NCI-H1436 (cell line): Measurements from ENCODE around the gene EDA.
"Not testable (repeated sequence)": the region's sequence is repeated elsewhere in the genome, so short reads cannot be mapped to it uniquely, and the experiment has no call there.

Experiments used
- DNase-seq: peaks from one replicate; lab custom pipeline; 2025; lab: John Stamatoyannopoulos, UW

Gene EDA

DNA sequence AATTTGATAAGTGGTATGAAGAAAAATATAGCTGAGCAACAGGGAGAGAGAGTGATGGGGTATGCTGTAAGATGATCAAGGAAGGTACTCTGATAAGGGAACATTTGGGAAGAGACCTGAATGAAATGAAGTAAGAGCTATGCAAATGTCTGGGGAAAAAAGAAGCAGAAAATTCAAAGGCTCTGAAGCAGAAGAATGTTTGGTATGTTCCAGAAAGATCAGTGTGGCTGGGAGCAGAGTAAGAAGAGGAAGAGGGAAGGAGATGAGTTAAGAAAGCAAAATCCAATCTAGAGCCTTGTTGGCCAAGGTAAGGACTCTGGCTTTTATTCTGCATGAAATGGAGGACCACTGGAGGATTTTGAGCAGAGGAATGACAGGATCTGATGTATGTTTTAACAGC is 343.8 kb downstream of the EDA start:
- no peak for DNase-seq

GRCh38 chrX:69961365-69962072 is 345.6 kb downstream of the EDA start:
- no peak for DNase-seq

GRCh38 chrX:69968950-69969349 is 353.0 kb downstream of the EDA start:
- no peak for DNase-seq

DNA sequence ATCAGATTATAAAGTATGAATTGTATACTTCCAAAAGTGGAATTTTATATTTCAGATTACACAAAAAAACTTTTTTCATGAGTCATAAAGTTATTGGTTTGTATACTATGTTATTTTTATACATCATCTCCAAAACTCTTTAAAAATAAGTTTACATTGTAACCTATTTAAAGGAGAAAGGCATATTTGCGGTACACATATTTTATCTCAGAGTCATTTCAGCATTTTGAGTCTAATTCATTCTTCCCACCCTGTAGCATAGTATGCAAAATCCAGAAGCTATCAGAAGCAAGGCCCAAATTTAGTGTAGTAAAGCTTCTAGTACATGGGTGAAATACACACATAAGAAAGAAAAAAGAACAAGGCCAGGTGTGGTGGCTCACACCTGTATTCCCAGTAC is 353.5 kb downstream of the EDA start:
- DNase-seq, result no peak

DNA sequence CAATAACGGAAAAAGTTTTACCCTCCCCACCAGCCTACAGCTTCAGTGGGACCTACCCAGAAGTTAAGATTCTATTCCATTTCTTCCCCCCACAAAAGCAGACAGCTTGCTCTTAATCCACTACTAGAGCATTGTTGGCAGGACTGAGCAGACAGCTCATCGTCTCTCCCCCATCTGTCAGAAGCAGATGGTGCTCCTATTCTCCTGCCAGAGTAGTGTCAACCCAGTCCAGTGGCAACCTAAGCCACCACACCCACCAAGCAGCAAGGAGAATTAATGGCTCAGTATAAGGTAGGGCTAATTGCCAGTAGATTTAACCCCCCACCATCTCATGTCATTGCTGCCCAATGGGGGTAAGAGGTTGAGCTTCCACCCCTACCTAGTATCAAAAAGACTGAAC is 371.8 kb downstream of the EDA start:
- no peak for DNase-seq

DNA sequence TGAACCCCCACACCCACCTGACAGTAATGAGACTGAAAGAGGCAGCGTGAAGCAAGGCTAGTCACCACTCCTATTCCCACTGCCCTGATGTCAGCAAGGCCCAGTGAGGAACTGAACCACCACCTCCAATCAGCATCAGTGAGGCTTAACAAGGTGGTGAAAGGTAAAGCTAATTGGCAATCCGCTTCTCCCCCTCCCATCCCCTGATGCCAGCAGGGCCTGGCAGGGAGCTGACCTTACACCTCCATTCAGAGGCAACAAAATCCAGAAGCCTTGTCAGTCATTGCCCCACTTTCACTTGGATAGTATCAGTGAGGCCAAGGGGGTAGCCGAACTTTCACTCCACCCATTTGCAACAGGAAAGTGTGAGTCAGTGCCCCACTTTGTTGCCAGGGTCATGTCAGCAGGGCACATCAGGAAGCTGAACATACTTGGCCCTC is 373.1 kb downstream of the EDA start:
- no peak for DNase-seq

- no peak for DNase-seq
Measured at GRCh38 chrX:69991685-69992084, 375.8 kb downstream of the EDA start.

GRCh38 chrX:69993494-69993893 is 377.6 kb downstream of the EDA start:
- DNase-seq, result no peak

DNA sequence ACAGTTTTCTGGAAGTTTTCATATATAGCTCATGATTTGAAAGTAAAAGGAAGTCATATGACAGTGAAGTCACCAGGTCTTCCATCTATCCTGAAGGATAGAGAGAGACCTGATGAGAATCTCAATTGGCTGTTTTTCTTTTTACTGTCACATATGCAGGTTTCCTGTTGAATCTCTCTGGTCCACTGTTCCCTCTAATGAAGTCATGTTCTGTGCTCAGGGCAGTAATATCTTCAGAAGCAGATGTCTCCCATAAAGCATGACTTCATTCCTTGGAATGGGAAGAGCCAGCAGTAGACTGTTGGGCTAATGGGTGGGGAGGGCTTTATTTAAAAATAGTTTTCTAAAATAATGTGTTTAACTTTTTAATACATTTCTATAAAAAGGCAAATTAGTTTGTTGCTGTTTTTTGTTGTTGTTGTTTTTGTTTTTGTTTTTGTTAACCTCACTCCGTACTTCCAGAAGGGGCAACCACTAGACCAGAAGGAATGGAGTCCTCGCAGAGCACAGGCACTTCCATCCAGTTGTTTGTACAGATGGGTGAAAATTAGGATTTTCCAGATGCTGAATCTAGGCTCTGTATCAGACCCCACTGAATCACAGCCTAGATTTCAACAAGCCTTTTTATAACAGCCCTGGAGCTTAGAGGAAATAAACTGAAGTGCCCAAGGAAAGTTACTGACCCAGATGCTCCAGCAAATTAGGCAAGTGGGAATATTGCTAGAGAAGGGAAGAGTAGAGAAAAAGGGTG is 379.6 kb downstream of the EDA start:
- DNase-seq, result no peak

GRCh38 chrX:69996113-69996468 is 380.2 kb downstream of the EDA start:
- no peak for DNase-seq

DNA sequence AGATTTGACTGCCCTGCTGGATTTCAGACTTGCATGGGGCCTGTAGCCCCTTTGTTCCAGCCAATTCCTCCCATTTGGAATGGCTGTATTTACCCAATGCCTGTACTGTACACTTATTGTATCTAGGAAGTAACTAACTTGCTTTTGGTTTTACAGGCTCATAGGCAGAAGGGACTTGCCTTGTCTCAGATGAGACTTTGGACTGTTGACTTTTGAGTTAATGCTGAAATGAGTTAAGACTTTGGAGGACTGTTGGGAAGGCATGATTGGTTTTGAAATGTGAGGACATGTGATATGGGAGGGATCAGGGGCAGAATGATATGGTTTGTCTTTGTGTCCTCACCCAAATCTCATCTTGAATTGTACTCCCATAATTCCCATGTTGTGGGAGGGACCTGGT is 382.4 kb downstream of the EDA start:
- DNase-seq, result not testable (repeated sequence)

- no peak for DNase-seq
Measured at GRCh38 chrX:70001269-70001668, 385.4 kb downstream of the EDA start.

GRCh38 chrX:70001708-70002341 is 385.9 kb downstream of the EDA start:
- no peak for DNase-seq

DNA sequence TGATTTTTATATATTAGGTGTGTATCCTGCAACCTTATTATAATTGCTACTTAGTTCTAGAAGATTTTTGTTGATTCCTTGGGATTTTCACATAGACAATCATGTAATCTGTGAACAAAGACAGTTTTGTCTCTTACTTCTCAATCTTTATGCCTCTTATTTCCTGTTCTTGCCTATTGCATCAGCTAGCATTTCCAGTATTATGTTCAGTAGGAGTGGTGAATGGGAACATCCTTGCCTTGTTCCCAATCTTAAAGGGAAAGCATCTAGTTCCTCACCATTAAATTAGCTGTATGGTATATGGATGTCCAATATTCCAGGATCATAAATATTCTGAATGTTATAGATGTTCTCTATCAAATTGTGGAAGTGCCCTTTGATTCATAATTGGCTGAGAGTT is 392.0 kb downstream of the EDA start:
- no peak for DNase-seq

GRCh38 chrX:70009049-70009448 is 393.1 kb downstream of the EDA start:
- DNase-seq, result no peak

DNA sequence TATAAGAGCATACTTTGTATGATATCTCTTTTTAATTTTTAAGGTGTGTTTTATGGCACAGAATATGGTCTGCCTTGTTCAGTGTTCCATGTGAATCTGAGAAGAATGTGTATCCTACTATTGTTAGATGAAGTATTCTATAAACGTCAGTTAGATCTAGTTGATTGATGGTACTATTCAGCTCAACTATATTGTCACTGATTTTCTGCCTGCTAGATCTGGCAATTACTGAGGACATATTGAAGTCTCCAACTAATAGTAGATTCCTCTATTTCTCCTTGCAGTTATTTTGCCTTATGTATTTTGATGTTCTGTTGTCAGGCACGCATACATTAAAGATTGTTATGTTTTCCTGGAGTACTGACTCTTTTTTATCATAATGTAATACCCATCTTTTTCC is 394.1 kb downstream of the EDA start:
- no peak for DNase-seq

DNA sequence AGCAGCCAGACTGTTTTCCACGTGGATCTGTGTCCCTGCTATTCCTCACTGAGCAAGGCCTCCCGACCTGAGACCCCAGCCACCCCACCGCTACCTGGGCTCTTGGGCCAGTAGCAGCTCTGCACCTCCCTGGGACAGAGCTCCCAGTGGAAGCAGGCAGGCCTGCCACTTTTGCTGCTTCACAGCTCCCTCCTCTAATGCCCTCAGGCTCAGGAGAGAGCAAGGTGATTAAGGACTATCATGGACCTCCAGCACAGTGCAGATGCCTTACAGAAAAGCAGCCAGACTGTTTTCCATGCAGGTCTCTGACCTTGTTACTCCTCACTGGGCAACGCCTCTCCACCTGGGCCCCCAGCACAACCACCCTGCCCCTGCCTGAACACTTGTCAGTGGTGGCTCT is 396.8 kb downstream of the EDA start:
- no peak for DNase-seq

DNA sequence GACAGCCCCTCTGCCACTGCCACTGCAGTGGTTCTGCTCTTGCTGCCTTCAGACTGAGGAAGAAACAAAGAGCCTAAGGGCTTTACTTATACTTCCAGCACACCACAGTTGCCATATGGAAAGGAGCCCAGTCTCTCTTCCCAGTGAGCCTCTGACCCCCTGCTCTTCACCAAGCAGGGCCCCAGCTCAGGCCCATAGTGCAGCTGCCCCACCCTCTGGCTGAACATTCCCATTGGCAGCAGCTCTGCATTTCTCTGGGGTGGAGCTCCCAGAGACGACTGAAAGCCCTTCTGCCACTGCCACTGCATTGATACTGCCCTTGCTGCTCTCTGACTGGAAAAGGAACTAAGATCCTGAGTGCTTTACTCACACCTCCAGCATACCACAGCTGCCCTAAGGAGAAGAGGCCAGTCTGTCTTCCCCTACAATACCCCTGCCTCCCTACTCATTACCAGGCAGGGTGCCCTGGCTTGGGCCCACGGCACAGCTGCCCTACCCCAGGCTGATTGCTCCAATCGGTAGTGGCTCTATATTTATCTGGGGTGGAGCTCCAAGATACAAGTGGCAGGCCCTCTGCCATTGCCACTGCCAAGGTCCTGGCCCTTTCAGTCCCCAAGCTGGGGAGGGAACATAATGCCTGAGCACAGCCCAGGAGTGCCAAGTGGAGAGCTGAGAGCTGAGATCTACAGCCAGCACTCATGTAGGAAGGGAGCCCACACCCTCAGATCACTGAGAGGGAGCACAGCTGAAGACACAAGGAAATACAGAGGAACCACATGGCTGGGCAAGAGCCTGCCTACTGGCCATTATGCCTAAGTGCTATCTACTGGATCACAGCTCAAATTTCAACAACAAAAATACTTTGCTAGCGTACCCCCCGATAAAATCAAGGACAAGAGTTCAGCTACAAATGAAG is 397.8 kb downstream of the EDA start:
- no peak for DNase-seq

DNA sequence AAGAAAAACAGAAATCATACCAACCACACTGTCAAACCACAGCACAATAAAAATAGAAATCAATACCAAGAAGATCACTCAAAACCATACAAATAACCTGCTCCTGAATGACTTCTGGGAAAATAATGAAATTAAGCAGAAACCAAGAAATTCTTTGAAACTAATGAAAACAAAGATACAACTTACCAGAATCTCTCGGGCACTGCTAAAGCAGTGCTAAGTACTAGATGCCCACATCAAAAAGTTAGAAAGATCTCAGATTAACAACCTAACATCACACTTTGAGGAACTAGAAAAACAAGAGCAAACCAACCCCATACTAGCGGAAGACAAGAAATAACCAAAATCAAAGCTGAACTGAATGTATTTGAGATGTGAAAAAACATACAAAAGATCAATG is 400.6 kb downstream of the EDA start:
- no peak for DNase-seq

DNA sequence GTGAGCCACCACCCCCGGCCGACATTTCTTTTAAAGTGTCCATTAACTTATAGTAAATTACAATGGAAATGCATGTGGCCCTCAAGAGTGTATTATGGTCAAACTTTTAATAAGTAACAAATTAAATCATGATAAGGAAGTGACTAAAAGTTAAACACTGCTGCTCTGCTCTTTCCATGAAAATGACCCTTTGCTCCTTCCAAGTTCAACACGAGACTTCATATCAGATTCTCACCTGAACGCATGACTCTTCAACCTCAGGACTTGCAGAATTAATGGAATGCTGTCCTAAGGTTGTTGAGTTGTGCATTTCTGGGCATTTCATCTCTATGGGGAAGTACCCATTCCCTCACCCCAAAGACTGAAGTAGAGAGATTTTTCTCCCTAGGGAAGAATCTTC is 406.7 kb downstream of the EDA start:
- no peak for DNase-seq

GRCh38 chrX:70025464-70025863 is 409.6 kb downstream of the EDA start:
- no peak for DNase-seq

DNA sequence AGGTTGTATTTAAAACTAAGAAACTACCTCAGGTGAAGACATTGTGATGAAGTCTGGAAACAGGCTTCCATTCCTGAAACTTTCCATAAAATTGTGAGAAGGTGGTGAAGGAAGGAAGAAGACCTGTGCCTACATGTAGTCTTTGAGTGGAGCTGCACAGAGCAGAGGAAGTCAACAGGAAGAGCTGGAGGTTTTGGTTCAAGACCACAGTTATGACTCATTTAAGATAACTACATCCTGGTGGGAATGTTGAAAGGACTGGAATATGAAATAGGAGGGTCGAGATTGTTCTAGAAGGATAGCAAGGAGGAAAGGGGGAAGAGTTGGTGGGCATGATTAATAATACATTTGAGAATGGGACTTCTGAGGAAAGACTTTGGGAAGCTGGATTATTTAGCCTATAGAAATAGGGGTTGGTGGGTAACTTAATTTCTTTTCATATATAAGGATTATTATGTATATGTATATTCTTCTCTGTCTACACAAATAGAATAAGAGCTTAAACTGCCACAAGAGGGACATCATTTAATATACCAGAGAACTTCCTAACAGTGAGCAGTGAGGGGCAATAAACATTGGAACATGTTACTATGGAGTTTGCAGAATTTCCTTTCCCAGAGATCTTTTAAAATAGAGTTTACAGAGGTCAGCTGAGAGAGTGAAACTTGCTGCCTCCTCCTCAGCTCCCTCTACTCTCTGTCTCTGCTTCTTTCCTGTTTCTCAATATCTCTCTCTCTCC is 410.4 kb downstream of the EDA start:
- DNase-seq, result no peak
